NT2/D1 (cell line): Measurements from ENCODE around the gene CXCL6.

ENCODE experiments used
- DNase-seq: peaks from one replicate; pipeline ENCODE4 v3.0.0-alpha.2; 2011; ENCODE audit warnings: low read depth, low spot score
- H3K27me3 ChIP-seq: 2 replicates; pipeline ENCODE4 v1.6.0; 2011; ENCODE audit warnings: mild to moderate bottlenecking; ENCODE audit not compliant: insufficient read length, insufficient read depth
- H3K36me3 ChIP-seq: 2 replicates; pipeline ENCODE4 v1.6.1; 2011; ENCODE audit warnings: mild to moderate bottlenecking, low read length, mixed read lengths; ENCODE audit not compliant: insufficient read depth, insufficient read length
- H3K4me1 ChIP-seq: 2 replicates; pipeline ENCODE4 v1.5.1; 2011; ENCODE audit not compliant: insufficient read depth, insufficient read length
- H3K4me3 ChIP-seq: 2 replicates; pipeline ENCODE4 v1.5.1; 2011; ENCODE audit warnings: low read depth; ENCODE audit not compliant: insufficient read length
- H3K9ac ChIP-seq: 2 replicates; pipeline ENCODE4 v1.6.0; 2011; ENCODE audit warnings: low read depth; ENCODE audit not compliant: insufficient read length
- H3K9me3 ChIP-seq: 2 replicates; pipeline ENCODE4 v1.5.1; 2011; ENCODE audit warnings: mild to moderate bottlenecking, low read length; ENCODE audit not compliant: insufficient read depth
- SUZ12 ChIP-seq: IDR thresholded peaks from 2 replicates; pipeline ENCODE4 v1.6.1; 2011; ENCODE audit not compliant: insufficient read length, insufficient read depth; ENCODE audit errors: extremely low read depth
- YY1 ChIP-seq: IDR thresholded peaks from 2 replicates; pipeline ENCODE4 v1.6.1; 2011; ENCODE audit not compliant: insufficient read length, insufficient read depth
- ZNF274 ChIP-seq: IDR thresholded peaks from 2 replicates; pipeline ENCODE4 v1.6.1; 2011; ENCODE audit warnings: mild to moderate bottlenecking, low read depth, low read length

Gene CXCL6

GRCh38 chr4:73823760-73824159 is 12.7 kb upstream of the CXCL6 start:
- Histone ChIP-seq H3K36me3 (no peaks in the 10 kb centered on the region), H3K4me1 (no peaks in the 10 kb centered on the region), H3K4me3 (no peak overlapping the region), H3K27me3 (no peaks in the 10 kb centered on the region), H3K9me3 (0 out of 2 replicates have a peak, but pooled peaks cover 7% of the 10 kb centered on the region), H3K9ac (no peak overlapping the region)
- TF ChIP-seq YY1 = no peak
- TF ChIP-seq SUZ12 = no peak
- no peak for TF ChIP-seq ZNF274
- no peak for DNase-seq

GRCh38 chr4:73828956-73829355 is 7.5 kb upstream of the CXCL6 start:
- H3K9me3 ChIP-seq = 0 out of 2 replicates have a peak, but pooled peaks cover 7% of the 10 kb centered on the region
- no peak overlapping the region for H3K4me3 ChIP-seq
- H3K27me3 ChIP-seq = no peaks in the 10 kb centered on the region
- H3K9ac ChIP-seq = no peak overlapping the region
- H3K4me1 ChIP-seq = no peaks in the 10 kb centered on the region
- no peaks in the 10 kb centered on the region for H3K36me3 ChIP-seq
- no peak for TF ChIP-seq YY1
- no peak for DNase-seq

GRCh38 chr4:73831569-73831968 is 4.9 kb upstream of the CXCL6 start:
- DNase-seq = no peak
- no peak overlapping the region for H3K9ac ChIP-seq
- peaks cover 1% of the 10 kb centered on the region for H3K27me3 ChIP-seq
- no peak overlapping the region for H3K4me3 ChIP-seq
- no peaks in the 10 kb centered on the region for H3K4me1 ChIP-seq
- 0 out of 2 replicates have a peak, but pooled peaks cover 7% of the 10 kb centered on the region for H3K9me3 ChIP-seq
- H3K36me3 ChIP-seq = no peaks in the 10 kb centered on the region
- TF ChIP-seq ZNF274 (no peak), SUZ12 (no peak), YY1 (no peak)

GRCh38 chr4:73832651-73833237 is 3.7 kb upstream of the CXCL6 start:
- Histone ChIP-seq H3K36me3 (no peaks in the 10 kb centered on the region), H3K4me1 (no peaks in the 10 kb centered on the region), H3K27me3 (peaks cover 12% of the 10 kb centered on the region), H3K9ac (no peak overlapping the region), H3K4me3 (no peak overlapping the region), H3K9me3 (0 out of 2 replicates have a peak, but pooled peaks cover under 1% of the 10 kb centered on the region)
- DNase-seq = no peak
- TF ChIP-seq YY1 (no peak), ZNF274 (no peak), SUZ12 (no peak)

- peaks cover 18% of the 10 kb centered on the region for H3K27me3 ChIP-seq
Observed at GRCh38 chr4:73839071-73839470, 2.6 kb downstream of the CXCL6 start.

GRCh38 chr4:73839715-73840114 is 3.2 kb downstream of the CXCL6 start:
- TF ChIP-seq SUZ12 (no peak), ZNF274 (no peak)
- H3K4me1 ChIP-seq = no peaks in the 10 kb centered on the region
- H3K9me3 ChIP-seq = no peaks in the 10 kb centered on the region
- no peak overlapping the region for H3K9ac ChIP-seq
- H3K36me3 ChIP-seq = no peaks in the 10 kb centered on the region
- DNase-seq = no peak
- no peak overlapping the region for H3K4me3 ChIP-seq
- peaks cover 18% of the 10 kb centered on the region for H3K27me3 ChIP-seq

More at GRCh38 chr4:73839071-73839470, 2.6 kb downstream of the CXCL6 start:
- H3K9ac ChIP-seq = no peak overlapping the region
- H3K4me3 ChIP-seq = no peak overlapping the region
- no peaks in the 10 kb centered on the region for H3K36me3 ChIP-seq
- TF ChIP-seq YY1 = no peak
- no peak for TF ChIP-seq SUZ12
- TF ChIP-seq ZNF274 = no peak
- no peaks in the 10 kb centered on the region for H3K9me3 ChIP-seq
- DNase-seq = no peak
- no peaks in the 10 kb centered on the region for H3K4me1 ChIP-seq

GRCh38 chr4:73841243-73841925 is 4.9 kb downstream of the CXCL6 start:
- Histone ChIP-seq H3K4me3 (no peak overlapping the region), H3K9ac (no peak overlapping the region)
- TF ChIP-seq YY1 = no peak
- TF ChIP-seq ZNF274 = no peak
- TF ChIP-seq SUZ12 = no peak

More at GRCh38 chr4:73841243-73841925, 4.9 kb downstream of the CXCL6 start:
- DNase-seq = no peak
- no peaks in the 10 kb centered on the region for H3K9me3 ChIP-seq
- H3K27me3 ChIP-seq = peaks cover 18% of the 10 kb centered on the region
- no peaks in the 10 kb centered on the region for H3K4me1 ChIP-seq
- no peaks in the 10 kb centered on the region for H3K36me3 ChIP-seq
